Stimulated activated CD4-positive, alpha-beta T cell treated with anti-CD3 and anti-CD28 coated beads, Interleukin-1b, Interleukin-23, amount 100 ng/mL, for 1 hour (primary cell): ENCODE results near the gene KTI12.
"Not testable (repeated sequence)": the region's sequence is repeated elsewhere in the genome, so short reads cannot be mapped to it uniquely, and the experiment has no call there.

Source experiments
- DNase-seq, 2 donors: peaks; one replicate each; pipeline ENCODE4 v3.0.0-alpha.2; 2020; ENCODE audit warnings: low read depth in 2 of 2

KTI12 gene, protein sequence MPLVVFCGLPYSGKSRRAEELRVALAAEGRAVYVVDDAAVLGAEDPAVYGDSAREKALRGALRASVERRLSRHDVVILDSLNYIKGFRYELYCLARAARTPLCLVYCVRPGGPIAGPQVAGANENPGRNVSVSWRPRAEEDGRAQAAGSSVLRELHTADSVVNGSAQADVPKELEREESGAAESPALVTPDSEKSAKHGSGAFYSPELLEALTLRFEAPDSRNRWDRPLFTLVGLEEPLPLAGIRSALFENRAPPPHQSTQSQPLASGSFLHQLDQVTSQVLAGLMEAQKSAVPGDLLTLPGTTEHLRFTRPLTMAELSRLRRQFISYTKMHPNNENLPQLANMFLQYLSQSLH

DNA sequence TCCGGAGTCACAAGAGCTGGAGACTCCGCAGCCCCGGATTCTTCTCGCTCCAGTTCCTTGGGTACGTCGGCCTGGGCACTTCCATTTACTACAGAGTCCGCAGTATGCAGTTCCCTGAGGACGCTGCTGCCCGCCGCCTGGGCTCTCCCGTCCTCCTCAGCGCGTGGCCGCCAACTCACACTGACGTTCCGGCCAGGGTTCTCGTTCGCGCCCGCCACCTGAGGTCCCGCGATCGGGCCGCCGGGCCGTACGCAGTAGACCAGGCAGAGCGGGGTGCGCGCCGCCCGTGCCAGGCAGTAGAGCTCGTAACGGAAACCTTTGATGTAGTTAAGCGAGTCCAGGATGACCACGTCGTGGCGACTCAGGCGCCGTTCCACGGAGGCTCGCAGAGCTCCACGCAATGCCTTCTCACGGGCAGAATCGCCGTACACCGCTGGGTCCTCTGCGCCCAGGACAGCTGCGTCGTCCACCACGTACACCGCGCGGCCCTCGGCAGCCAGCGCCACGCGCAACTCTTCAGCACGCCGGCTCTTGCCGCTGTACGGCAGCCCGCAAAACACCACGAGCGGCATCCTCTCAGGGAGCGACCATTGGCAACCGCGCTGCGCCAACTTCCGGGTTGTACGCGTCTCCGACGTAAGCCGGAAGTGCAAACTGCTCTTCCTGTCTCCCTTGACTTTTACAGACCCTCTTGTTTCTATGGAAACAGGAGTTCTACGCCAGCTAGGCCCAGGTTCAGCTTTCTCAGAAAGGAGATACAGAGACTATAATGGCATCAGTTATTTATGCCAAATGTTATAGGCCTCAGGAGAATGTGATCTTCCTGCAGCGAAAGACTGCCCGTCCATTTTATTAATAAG, at the start of gene KTI12:
Gene KTI12, minus strand, starts transcription at position 621 of the 860 bp plus-strand sequence. Its CDS starts 49 bp downstream, at position 572.
- peak; percentile 55 to 56 for DNase-seq

DNA sequence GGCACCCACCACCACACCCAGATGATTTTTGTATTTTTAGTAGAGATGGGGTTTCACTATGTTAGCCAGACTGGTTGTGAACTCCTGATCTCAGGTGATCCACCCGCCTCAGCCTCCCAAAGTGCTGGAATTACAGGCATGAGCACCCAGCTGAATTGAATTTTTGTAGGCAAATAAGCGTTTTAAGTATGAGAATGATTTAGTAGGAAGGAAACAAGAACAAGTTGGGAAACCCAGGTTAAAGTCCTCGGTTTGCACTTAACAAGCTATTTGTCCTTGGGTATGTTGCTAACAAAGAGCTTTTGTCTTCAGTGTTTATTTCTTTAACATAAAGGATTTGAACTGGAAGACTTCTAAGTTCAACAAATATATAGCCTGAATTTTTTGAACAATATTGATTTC, 46.4 kb upstream of the KTI12 start:
- DNase-seq: no peak

DNA sequence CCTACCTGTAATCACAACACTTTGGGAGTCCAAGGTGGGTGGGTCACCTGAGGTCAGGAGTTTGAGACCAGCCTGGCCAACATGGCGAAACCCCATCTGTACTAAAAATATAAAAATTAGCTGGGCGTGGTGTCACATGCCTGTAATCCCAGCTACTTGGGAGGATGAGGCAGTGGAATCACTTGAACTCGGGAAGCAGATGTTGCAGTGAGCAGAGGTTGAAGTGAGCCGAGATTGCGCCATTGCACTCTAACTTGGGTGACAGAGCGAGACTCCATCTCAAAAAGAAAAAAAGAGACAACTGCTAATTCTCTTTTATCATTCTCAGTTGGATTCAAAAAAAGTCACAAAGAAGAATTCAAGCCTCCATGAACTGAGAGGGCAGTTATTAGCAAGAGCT, 43.7 kb upstream of the KTI12 start:
- DNase-seq: not testable (repeated sequence)

DNA sequence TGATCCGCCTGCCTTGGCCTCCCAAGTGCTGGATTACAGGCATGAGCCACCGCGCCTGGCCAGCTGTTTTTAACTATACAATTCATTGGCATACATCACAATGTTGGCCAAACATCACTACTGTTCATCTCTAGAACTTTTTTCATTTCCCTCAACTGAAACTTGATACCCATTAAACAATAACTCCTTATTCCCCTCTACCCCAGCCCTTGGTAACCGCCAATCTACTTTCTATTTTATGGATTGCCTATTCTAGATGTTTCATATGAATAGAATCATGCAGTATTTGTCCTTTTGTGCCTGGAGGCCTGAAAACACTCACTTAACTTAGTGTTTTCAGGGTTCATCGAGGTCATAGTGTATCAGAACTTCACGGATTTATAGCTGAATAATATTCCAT, 38.7 kb upstream of the KTI12 start:
- no peak for DNase-seq

DNA sequence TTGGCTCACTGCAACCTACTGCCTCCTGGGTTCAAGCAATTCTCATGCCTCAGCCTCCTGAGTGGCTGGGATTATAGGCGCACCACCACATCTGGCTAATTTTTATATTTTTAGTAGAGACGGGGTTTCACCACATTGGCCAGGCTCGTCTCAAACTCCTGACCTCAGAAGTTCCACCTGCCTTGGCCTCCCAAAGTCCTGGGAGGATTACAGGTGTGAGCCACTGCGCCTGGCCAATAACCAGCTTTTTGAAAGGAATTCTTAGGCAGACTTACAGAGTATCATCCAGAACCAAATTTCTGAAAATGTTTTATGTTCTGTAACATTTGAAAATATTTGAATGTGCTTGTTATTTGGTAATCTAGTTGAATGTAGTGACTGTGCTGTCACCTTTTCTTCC, 37.1 kb upstream of the KTI12 start:
- DNase-seq: no peak

DNA sequence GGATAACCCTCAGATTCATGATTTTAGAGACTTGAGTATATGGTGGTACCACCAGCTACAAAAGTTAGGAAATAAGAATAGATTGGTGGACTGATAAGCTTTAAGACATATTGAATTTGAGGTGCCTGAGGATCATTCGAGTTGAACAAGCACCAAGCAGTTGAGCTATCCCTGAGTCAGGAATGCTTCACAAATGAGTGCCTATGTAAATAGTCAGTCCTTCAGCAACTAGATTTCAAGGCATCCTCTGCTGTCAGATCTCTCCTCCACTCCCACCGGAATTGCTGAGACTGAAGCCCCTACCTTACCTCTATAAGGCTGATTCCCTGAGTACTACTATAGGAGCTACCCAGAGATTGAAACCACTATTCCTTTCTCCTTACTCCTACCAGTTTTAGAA, 29.6 kb upstream of the KTI12 start:
- no peak for DNase-seq

DNA sequence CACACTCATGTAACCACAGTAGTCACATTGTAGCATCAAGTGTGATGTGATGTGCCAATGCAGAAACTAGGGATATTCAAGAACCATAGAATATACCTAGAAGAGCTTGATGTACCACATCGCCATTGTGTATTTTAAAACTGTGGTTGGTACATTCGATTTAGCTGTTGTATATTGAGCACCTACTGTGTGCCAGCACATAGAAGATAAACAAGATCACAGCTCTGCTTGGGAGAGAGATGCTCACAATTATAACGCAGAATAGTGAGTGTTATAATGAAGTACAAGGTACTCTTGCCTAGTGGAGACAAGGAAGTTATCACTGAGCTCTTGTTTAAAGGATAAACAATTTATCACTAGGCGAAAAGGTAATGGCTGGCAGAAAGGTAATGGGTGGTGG, 27.2 kb upstream of the KTI12 start:
- no peak for DNase-seq

DNA sequence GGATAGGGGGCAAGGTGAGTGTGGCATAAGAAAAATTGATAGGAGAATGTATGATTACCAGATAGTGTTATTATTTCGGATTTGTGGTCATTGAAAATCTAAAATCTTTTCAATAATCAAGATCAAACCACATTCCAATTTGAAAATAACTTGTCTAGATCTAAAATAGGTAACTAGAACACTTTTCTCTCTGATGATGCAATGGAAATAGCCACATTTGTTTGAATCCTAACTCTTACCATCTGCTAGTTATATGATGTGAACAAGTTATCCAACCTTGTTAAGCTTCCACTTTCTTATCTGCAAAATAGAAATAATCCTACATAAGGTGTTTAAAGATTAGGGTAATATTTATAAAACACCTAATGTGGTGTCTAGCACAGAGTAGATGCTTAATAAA, 26.3 kb upstream of the KTI12 start:
- no peak for DNase-seq

DNA sequence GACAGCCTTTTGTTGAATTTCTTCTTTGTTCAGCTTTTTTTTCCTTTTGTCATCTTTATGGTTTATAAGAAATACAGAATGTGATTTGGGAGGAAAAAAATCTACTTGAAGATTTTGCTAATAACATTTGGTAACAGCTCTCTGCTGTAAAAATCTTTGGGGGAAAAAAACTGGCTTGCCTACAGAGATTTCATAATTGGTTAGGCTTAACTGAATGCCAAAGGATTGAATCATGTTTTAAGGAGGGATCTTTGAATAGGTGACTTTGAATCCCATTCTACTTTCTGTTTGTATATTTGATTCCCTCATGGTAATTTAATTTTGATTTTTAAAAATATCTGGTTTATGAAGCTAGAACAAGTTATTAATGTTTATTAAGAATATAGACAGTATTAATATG, 25.7 kb upstream of the KTI12 start:
- DNase-seq: no peak

DNA sequence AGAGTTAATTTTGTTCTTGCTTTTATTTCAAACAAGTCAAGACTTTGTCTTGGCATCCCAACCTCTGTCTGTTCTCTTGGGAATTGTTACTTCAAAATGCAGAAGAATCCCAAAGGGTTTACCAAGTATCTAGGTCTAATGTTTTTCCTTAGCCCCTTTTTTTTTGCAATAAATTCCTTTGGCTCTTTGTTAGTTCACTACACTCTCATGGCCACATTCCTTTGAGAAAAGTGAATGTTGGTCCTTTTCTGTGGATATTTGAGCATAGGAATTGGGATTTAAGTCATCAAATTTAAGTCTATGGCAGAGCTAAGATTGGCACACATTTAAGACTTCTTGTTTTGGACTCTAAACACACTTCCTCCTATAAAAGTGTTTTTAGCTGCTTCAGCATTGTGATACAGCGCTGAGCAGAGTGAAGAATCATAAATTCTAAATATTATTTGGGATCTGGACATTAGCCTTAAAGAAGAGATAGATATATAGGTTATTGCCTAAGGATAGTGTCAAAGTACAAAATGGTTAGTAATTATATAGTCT, 24.3 kb upstream of the KTI12 start:
- no peak for DNase-seq

DNA sequence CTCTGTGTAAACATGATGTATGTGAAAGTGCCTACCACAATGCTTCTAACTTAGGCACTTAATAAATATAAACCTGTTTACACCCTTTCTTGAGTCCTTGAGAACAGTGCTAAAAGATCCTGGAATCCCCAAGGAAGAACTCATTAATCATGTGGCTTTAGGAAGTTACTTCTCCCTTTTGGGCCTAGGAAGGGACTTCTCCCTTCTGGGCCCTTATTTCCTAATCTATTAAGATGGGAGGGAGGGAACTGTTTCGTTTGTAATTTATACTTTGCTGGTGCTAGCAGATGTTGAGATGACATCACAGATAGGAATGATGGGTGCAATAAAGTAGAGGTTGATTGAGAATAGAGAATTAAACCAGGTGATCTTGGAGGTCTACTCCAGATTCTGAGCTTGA, 23.6 kb upstream of the KTI12 start:
- DNase-seq: no peak

DNA sequence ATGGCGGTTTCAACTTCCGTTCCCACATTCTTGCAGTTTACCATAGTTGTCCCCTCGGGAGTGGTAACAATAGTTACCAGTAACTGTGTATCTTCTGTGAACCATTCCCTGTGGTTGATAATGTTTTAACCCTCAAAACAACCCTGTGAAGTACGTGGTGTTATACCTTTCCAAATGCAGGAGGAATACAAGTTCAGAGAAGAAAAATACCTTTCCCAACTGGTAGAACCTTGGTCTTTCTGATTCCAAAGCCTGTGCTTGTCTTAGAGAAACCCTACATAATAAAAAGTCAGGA, 23.3 kb upstream of the KTI12 start:
- DNase-seq: no peak

DNA sequence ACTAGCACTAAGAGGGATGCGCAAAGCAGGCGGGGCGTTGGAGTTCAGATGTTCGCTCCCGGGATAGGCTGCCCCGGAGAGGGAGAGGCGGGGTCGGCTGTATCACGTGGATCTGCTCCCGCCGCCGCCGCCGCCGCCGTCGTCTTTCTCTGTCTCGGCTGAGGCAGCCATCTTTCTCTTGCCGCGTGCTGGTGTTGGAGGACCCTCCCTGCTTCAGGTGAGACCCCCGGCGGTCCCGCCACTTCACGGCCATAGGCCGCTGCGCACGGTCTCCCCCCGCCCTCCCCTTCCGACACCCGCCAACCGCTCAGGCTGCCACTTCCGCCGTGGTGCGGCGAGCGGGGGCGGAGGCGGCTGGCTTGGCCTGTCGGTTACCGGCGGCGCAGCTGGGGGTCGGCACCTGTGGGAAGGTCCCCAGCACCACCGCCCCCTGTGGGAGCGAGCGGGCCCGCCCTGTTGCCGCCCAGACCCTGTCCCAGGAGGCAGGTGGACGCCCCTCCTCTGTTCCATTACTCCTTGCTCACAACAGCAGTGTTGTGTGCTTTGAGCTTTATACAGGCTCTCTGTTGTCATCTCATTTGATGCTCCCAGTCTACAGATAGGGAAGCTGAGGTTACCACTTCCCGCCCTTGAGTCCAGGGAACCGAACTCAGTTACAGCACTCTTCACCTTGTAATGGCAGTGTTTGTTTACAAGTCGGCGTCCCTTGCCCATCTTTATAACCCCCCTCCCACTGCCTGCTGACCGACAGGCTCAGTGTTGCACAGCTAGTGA, 22.7 kb upstream of the KTI12 start, which contains the start of gene BTF3L4:
Gene BTF3L4, plus strand, starts transcription at position 133 of the 774 bp plus-strand sequence. CDS start 3,553 bp downstream, outside the sequence.
- DNase-seq: peak; percentile 76 to 78

DNA sequence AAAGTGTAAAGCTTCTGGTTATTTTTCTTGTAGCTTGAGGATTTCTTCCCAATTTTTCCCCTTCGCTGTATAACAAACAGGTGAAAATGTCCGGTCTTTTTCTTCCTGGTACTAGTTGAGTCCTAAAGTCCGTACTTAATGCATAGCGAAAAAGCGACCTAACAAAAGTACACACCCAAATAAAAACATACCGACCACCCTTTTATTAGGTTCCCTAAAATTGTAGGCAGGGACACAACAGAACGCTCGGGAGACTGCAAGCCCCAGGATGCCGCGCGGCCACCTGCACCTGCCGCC, 22.2 kb upstream of the KTI12 start:
- DNase-seq: no peak

DNA sequence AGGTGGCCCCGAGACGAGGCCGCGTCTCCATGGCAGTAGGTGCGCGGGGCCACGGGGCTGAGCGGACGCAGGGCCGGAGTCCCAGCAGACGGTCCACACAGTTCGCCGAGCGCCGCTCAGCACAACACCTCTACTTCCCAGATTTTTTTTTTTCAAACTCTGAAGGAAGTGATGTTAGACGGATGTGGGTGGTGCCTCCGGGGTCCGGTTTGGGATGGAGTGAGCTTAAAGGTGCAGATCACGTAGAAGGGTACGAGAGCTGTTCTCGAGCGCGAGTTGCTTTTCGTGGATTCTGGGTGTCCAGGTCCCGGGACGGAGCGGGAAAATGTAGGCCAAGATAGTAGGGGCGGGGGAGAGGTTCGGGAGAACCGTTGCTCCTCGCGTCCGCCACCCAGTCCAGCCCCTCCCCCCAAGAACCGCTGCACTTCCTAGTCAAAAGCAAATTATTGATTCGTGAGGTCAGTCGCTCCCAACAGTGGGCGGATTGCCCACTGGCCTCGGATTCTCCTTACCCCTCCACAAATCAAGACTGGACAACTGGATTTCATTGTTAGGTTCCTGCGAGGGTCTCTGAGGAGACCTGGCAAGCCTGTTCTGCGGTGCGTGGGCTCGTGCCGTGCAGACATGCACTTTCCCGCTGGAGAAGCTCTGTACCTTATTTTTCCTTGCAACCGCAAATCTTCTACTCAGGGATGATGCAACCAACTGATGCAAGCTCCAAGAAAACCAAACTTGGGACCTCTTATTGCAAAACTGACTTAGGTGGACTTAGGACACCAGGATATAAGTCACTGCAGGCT, 21.7 kb upstream of the KTI12 start, which contains the start of gene TXNDC12:
Gene TXNDC12, minus strand, starts transcription at position 126 of the 800 bp plus-strand sequence. Its CDS starts 95 bp downstream, at position 31.
- DNase-seq: peak; percentile 11 to 31

DNA sequence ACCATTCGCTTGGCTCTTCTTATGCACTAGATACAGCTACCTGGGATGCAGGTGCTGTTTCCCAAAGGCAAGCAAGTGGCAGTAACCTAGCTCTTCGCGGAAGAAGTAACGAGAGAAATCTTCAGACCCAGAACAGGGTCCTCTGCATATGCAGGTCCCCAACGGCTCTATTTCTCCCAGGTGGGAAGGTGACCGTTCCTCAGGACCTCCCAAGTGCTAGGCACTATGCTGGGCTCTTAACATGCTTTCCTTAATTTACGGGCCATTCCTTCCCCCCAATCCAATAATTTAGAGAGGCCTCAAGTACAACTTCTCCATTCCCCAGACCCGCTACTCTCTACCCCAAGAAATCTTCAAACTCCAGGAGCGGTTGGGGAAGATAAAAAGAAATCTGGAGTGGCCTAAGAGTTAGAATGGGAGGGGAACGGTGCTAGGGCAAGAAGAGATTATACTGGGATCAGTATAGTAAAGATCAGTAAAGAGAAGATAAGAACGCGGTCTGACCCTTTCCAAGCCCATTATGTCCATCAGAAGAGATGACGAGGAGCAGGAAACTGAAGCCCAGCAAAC, 21.0 kb upstream of the KTI12 start:
- DNase-seq: no peak

DNA sequence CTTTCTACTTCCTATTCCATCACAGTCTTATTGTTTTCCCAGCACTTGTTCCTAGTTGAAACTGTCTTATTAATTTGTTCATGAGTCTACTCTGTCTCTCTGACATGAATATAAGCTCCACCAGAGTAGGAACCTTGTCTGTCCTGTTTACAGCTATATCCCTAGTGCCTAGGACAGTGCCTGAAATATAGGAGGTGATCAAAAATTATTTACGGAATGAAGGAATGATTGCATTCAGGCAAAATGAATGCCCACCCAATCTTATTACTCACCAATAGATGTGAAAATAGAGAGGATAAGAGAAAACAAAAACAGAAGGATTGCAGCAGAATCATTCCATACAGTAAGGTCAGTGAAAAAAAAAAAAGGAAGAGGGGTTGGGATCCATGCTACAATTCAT, 20.3 kb upstream of the KTI12 start:
- no peak for DNase-seq

DNA sequence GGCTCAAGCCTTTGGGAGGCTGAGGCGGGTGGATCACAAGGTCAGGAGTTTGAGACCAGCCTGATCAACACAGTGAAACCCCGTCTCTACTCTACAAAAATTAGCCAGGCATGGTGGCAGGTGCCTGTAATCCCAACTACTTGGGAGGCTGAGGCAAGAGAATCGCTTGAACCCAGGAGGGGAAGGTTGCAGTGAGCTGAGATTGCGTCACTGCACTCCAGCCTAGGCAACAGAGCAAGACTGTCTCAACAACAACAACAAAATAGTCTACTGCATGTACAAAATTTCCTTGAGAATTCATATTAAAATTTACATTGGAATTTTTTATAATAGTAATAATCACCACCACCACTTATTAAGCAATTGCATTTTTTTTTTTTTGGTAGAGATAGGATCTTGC, 15.7 kb upstream of the KTI12 start:
- not testable (repeated sequence) for DNase-seq

DNA sequence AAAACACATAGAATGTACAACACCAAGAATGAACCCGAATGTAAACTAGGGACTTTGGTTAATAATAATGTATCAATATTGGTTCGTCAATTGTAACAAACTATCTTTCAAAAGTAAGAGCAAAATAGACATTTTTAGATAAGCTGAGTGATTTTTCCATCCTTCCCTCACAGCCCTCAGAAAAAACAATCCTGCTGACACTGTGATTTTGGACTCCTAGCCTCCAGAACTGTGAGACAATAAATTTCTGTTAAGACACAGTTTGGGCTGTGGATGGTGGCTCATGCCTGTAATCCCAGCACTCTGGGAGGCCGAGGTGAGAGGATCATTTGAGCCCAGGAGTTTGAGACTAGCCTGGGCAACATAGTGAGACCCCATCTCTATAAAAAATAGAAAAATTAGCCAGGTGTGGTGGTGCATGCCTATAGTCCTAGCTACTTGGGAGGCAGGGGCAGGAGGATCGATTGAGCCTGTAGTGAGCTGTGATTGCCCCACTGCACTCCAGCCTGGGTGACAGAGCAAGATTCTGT, 12.1 kb upstream of the KTI12 start:
- not testable (repeated sequence) for DNase-seq

DNA sequence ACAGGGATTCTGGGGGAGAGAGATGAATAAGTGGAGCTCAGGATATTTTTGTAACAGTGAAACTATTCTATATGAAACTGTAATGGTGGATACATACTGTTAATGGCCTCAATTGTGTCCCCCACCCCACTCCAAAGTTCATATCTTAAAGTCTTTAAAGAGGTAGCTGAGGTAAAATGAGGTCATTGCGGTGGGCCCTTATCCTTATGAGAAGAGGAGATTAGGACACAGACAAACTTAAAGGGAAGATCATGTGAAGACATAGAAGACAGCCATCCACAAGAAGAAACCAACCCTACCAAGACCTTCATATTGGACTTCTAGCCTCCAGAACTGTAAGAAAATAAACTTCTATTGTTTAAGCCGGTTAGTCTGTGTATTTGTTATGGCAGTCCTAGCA, 11.6 kb upstream of the KTI12 start:
- no peak for DNase-seq
